ENCODE results near the gene CDC42EP3.

Gene CDC42EP3

DNA sequence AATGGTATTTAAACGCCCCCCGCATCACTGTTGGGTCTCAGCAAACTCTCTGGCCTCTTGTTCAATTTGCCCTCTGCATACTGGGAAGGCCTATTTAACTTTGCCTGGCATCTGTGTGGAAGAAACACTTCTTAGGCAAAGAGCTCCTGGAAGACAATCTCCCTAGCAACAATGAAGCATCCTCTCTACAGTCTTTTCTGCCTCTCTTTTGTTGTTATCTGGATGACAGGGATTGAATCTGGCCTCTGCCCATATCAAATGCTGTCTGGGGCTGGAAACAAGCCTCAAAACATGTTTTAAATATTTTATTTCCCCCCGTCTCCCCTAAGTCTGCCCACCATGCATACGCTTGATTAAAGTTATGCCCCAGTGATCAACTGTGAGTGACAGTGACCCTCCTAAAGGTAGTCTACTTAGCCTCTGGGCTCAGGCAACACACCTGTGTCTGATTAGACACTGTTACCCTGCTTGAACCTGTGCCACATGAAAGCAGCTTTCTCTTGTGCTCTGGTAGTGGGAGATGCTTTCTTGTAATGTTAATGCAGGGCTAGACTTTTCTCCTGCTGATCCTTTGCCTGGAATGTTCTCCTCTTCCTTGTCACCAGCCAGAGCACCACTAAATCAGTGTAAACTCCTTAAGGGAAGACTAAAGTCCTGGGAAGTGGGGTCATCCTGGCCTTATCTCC, 34.9 kb downstream of the CDC42EP3 start:
- no peak for DNase-seq (ENCODE audit: low read depth in 2 of 2)

DNA sequence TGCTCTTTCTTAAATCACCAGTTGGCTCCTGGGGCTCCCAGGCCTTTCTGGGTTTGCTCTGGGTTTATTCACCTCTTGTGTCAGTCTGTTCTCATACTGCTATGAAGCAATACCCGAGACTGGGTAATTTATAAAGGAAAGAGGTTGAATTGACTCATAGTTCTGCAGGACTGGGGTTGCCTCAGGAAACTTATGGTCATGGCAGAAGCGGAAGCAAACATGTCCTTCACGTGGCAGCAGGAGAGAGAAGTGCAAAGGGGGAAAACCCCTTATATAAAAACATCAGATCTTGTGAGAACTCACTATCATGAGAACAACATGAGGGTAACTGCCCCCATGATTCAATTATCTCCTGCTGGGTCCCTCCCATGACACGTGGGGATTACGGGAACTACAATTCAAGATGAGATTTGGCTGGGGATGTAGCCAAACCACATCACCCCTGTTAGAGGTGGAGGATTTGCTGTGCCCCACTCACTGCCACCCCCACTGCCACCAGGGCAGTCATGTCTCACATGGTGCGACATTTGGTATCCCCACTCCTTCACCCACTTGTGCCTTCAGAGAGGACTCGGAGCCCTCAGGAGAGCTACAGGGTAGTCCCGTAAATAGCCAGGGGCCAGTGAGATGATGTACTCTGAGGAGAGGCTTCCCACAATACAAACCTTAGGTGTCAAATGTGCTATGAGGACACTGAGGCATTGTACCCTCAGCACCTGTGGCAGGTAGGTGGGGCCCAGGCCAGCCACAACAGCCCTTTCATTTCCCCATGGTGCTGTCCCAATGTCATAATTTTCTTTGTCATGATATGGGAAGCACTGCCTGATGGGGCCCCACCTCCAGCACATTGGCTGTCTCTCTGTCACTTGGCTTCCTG, 35.7 kb downstream of the CDC42EP3 start:
- no peak for DNase-seq (ENCODE audit: low read depth in 2 of 2)

DNA sequence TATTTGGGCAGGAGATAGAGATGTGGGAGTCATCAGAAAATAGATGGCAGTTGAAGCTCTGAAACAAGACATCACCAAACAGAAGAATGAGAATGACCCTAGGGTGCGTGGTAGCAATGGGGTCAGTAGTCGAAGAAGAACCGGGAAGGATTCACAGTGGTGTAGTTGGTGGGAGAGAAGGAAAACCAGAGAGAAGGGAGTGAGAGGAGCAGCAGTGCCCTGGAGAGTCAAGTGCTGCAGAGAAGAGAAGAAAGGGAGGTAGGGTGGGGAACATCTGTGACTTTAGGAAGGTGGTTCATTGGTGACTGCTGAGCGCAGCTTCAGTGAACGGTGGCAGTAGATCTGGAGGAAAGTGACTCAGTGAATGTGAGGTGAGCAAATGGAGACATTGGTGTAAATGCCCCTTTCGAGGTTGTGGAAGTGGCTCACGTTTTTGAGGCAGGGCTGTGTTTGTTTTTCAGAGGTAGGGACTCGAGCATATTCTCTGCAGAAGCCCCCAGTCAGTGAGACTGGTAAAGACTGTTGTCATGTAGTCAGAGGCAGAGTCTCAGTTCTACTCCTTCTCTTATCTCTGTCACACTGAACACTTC, 36.4 kb downstream of the CDC42EP3 start:
- DNase-seq (ENCODE audit: low read depth in 2 of 2), result no peak

DNA sequence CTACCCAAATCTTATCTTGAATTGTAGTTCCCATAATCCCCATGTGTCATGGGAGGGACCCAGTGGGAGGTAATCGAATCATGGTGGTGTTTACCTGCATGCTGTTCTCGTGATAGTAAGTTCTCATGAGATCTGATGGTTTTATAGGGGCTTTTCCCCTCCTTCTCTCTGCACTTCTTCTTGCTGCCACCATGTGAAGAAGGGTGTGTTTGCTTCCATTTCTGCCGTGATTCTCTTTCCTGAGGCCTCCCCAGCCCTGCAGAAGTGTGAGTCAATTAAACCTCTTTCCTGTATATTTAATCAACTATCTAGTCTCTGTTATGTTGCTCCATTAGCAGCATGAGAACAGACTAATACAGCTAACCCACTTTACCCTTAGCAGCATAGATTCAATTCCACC, 37.6 kb downstream of the CDC42EP3 start:
- DNase-seq (ENCODE audit: low read depth in 2 of 2), result no peak

DNA sequence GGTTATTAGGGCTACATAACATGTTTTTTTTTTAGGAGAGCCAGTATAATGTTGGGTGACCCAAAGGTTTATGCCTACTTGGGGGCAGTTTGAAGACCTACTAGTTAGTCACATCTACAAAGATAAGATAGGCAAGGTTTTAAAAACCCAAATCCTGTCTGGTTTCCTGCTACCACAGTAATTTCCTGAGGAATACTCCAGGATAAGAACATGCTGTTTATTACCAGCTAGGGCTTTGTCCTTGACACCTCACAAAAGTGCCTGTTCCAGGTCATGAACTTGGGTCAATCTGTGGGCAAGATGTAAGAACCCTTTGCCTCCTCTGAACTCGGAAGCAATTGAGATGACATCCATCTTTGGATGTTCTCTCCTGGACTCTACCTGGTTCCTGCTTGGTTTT, 38.2 kb downstream of the CDC42EP3 start:
- no peak for DNase-seq (ENCODE audit: low read depth in 2 of 2)

DNA sequence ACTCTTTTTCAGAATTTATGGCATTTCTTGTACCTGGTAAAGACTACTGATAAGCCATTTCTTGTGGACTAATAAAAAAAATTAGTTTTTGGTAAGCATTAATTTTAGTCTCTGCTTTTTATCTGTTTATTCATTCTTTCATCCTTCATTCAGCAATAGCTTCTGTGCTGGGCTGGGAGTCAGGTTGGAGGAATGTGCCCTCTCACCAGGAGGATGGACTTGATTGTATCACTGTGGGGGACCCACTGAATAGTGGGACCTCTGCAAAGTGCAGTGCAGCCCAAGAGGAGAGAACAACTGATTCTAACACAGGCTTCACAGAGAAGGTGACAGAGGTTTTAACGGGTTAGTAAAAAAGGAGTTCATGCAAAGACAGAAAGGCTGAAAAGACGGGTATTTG, 39.1 kb downstream of the CDC42EP3 start:
- DNase-seq (ENCODE audit: low read depth in 2 of 2), result no peak

DNA sequence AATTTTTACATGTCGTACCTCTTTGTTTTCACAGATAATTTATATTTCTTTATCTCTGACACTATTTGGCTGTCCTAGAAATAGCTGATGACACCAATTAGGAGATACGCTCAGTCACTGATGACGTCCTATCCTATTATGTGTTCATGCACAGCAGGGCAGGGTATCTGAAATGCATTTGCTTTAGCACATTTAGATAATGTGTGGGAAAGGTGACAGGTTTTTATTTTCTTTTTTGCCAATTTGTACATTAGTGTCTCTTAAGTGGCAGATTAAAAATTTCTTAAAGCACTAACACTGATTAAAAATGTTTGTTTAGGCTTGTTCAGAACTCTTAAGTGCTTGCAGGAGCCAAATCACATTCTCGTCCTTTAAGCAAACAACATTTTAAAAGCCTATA, 39.7 kb downstream of the CDC42EP3 start:
- no peak for DNase-seq (ENCODE audit: low read depth in 2 of 2)

DNA sequence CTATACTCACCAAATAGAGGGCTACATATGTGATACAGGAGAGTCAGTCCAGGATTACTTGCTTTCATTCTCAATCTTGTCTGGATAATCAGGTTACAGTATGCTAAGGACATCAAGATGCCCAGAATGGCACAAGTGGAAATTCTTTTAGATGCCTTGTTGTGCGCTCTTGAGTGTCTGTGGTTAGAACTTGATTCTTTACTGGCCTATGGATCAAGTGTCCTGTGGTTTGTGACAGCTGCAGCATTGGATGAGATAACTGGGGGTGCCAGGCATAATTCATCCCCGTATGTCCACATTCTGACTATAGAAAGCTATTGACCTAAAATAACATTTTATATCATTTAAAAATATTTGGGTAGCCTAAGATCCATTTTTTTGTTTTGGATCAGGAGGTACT, 40.1 kb downstream of the CDC42EP3 start:
- DNase-seq (ENCODE audit: low read depth in 2 of 2), result no peak

DNA sequence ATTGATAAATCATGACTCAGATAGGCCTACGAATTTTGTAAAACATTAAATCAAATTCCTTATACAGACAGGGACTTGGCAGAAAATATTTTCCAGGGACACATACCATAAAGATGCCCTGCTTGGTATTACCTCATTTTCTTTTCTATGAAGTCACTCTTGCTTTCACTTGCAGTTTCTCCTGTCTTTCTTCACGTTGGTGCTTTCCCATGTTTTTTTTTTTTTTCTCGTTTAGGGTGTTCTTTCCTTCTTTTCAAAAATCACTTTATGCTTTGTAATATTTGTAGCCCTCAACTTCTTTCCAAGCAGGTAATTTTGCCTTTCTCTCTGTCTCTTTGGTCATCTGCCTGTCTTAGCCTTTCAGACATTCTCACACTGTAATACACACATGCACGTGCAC, 40.7 kb downstream of the CDC42EP3 start:
- DNase-seq (ENCODE audit: low read depth in 2 of 2), result no peak

DNA sequence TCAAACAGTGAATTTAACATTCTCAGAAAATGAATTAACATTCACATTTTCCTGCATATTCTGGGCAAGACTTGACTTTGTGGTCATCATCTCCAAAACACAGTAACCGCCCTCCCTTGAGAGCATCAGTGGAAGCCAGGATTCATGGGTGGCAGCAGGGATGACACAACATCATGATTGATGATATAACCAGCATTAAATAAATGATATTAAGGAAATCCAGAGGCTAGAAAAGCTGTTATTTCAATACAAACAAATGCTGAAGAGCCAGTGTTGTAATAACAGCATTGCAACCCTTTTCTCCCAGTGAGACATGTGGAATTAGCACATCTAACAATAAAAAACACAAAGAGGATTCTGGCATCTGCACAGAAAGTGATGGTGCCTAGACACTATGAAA, 41.1 kb downstream of the CDC42EP3 start:
- DNase-seq (ENCODE audit: low read depth in 2 of 2), result no peak

DNA sequence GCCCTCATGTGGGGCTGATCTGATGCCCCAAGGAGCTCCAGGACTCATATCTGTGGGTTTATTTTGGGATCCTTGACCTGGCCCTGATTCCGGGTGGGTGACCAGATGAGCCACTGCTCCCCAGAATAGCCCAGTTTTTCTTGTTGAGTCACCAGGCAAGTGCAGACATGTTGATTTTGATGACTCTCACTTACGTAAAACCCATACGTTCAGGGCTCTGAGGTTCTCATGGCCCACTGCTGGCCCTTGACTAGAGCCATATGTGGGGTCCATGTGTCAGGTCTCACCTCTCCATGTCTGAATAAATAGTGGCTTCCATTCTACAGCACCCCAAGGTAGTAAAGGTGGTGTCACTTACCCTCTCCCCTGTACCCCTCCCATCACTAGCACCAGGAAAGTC, 41.9 kb downstream of the CDC42EP3 start:
- no peak for DNase-seq (ENCODE audit: low read depth in 2 of 2)

DNA sequence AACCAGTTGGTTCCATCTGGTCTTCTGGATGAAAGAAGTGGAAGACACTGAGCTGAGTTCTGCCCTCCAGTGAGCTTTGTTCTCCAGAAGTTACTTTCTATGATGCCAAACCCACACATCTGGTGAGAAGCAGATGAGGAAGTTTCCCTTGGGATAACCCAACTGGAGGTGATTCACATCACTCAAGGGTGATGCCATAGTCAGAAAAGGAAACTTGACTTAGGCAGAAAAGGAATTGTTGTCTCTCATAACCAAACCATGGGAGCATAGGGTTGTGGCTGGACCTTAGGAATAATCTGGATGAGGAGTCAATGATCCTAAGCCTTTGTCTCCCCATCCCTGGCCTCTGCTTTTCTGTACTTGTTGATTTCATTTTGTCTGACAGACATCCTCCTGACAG, 43.7 kb downstream of the CDC42EP3 start:
- DNase-seq (ENCODE audit: low read depth in 2 of 2), result no peak

DNA sequence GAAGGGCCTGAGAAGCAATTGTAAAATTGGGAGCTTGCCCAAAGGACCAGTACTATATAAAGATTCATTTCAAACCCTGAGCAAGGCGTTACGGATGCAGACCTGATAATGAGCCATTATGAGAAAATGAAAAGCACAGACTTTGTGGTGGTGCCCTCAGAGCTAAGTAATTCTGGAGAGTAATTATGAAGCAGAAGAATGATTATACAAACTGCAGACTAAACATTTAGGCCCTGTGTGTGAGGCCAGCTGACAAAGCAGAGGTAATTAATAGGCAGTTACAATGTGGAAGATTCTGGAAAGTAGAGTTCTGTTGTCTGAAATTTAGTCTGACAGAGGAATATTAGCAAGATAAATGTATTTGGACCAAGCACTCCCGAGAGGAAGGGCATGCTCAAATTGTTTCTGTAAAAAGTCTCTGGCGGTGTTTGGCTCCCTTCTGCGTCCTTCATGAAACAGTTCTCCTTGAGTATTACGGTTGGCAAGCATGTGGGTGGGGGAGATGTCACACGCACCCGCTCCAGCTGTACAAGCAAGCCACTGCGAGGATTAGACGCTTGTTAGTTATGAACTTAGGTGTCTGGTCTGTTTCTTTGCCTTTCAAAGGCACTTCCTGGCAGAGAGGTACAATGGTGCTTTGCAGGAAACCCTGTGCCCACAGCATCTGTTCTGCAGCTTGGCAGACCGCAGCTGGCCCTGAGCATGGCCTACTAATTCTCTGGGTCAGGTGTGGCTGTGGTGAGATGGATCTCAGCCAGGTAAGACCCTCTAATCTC, 45.5 kb downstream of the CDC42EP3 start:
- DNase-seq (ENCODE audit: low read depth in 2 of 2), result no peak

DNA sequence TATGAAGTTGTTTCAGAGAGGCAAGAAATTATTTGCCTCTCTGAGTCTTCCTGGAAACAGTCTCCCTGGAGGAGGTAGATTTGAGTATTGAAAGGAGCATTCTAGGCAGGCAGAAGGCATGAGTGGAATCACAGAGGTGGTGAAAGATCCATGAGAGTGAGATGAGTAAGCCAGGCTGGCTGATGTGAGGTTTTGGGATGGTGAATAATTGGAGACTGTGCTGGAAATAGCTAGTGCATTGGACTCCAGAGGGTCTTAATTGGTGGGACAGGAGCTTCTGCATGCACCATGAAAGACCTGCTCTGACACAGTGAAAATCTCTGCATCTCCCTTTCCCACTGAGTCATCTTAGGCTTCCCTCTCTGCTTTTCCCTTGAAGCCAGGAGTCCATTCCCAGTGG, 46.3 kb downstream of the CDC42EP3 start:
- DNase-seq (ENCODE audit: low read depth in 2 of 2), result peak; percentile 87 to 88

DNA sequence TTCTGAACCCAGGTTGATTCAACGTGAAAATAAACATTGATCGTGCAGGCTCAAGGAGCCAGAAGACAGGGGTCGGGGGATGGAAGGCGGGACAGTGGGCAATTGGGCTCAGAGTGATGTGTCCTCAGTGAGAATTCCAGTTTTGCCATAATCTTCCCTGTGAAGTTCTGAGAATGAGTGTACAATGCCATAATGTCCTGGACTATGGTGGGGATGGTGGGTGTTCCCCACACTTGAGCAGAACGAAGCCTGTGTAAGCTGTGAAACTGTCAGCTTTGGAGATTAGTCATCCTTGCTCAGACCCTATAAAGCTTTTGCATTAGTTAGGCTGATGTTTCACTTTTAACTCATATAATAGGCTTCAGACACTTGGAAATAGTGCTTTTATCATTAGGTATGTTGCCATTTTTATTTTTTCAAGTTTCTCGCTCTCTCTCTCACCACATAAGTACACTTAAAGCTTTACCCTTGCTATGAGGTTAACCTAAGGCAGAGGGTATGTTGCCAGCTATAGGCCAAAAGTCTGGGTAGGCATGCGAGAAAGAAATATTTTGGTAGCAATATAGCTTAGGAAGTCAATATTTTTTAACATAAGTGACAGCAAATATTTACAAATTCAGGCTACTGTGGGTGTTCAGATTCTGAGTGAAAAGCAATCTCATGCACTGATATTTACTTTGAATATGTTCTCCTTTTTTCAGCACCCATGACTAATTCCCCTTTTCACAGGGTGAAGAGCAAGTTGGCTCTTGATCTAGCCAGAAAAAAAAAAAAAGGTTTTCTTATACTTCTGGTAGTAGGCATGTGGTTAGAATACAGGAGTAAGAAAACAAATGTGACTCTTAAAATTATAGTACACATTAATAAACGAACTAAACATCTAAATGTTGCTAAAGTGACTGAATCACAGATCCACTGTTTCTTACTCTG, 47.2 kb downstream of the CDC42EP3 start:
- no peak for DNase-seq (ENCODE audit: low read depth in 2 of 2)

DNA sequence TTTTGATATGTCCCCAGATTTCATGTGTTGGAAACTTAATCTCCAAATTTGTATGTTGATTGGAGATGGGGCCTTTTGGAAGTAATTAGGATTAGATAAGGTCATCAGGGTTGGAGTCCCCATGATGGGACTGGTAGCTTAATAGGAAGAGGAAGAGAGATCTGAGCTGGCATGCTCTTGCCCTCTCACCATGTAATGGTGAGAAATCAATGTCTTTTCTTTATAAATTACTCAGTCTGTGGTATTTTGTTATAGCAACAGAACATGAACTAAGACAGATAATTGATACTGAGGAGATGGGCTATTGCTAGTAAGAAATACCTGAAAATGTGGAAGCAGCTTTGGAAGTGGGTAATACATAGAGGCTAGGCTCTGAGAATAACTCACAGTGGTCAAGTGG, 48.0 kb downstream of the CDC42EP3 start:
- no peak for DNase-seq (ENCODE audit: low read depth in 2 of 2)

DNA sequence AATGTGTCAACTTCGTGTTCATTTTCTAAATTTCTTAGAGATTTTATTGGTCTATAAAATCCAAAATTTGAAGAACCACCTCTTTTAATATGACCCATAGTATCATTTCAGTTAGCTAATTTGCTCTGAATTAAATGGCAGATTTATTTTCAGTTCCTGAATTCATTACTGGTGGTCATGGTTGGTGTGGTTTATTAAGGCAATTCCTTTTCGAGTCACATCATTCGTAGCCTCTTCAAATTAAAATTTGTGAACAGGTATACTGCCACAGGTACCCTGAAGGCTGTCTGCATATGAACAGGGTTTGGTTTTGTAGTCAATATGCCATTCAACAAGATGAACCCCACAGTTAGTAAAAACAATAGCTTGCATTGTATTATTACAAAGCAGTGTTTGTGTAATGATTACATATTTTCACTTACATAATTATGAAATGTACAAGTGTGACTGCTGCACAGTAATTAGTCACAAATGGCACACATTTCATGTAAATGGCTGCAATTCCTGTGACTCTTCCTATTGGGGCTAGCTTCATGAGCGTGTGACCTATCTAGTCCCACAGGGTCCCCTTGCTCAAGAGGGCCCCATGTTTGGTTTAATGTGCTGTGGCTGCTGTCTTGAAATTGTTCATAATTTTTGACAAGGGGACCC, 48.9 kb downstream of the CDC42EP3 start:
- no peak for DNase-seq (ENCODE audit: low read depth in 2 of 2)

DNA sequence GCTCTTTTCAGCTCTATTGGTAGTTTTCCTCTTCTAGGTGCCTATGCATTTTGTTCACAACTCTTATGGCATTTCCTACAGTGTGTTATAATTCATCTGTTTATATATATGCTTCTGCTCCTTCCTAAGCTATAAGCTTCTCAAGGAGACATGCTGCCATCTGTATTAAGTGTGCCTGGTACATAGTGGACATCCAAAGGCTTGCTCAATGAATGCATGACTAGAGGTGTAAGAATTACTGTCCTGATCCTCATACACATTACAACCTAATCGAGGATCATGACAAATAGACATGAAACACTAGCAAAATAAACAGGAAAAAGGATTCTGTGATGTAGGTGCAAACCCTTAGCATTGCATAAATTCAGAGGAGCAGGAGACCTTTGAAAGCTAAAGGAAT, 50.2 kb downstream of the CDC42EP3 start:
- DNase-seq (ENCODE audit: low read depth in 2 of 2), result no peak

DNA sequence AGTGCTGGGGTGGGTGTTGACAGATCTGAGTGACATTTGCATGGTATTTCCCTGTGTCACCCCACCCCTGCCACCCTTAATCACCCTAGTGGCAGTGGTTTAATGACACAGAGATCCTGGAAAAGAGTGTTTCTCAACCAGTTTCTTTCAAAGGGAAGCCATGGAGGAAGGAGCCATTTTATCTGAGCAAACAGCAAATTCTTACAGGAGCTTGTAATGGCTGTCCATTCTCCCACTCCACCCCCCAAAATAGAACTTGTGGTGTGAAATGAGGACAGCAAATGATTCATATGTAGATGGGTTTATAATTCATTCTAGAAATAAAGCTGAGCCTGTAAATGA, 51.5 kb downstream of the CDC42EP3 start:
- no peak for DNase-seq (ENCODE audit: low read depth in 2 of 2)

DNA sequence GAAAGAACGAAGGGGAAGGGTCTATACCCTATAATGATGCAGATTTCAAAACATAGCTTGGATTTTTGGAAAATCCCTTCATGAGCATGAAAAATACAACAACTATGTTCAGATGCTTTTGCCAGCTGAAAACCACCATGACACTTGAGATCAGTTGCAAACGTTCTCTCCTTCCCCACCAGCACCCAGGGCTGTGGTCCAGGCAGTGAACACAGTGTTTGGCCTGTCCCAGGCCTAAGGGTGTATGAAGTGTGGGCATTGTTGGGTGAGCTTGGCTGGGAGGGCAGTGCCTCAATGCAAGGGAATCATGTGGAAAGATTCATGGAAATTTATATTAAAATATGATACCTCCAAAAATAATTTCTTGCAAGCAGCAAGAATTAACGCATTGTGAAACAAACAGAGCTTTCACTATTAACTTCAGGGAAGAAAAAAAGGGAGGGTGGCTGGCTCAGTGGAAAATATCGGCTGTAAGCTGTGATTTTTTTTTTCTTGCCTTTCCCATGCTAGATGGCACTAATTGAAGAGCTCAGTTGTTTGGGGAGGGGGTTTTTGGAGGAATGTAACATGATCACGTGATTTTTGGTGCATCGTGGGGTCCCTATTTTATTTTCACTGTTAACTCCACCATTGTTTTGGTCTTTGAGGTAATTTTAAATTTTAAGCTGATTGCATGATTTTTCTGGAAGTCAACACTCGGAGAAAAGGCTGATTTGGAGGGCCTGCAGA, 52.0 kb downstream of the CDC42EP3 start:
- no peak for DNase-seq (ENCODE audit: low read depth in 2 of 2)
